Activated naive CD8-positive, alpha-beta T cell treated with anti-CD3 and anti-CD28 coated beads, Interleukin-2, amount 50 U/mL, for 24 hours (primary cell): Measurements from ENCODE around the gene HOXD11.

Experiments used
- ATAC-seq: fragments of 150-1000 bp; cut with Tn5 transposase; one replicate; pipeline ENCODE4 v1.10.0; 2021
- DNase-seq: peaks from one replicate; pipeline ENCODE4 v3.0.0; 2021
- H3K27ac Mint-ChIP-seq: one replicate; pipeline ENCODE4 v1.8.0; 2021; ENCODE audit warnings: mild to moderate bottlenecking, mixed read lengths
- H3K27me3 Mint-ChIP-seq: one replicate; pipeline ENCODE4 v1.8.0; 2021; ENCODE audit warnings: mixed read lengths
- H3K36me3 Mint-ChIP-seq: one replicate; pipeline ENCODE4 v1.8.0; 2021; ENCODE audit warnings: low read depth, mixed read lengths
- H3K4me1 Mint-ChIP-seq: one replicate; pipeline ENCODE4 v1.8.0; 2021; ENCODE audit warnings: mixed read lengths
- H3K4me3 Mint-ChIP-seq: one replicate; pipeline ENCODE4 v1.8.0; 2021; ENCODE audit warnings: mild to moderate bottlenecking, moderate library complexity, mixed read lengths
- H3K9me3 Mint-ChIP-seq: one replicate; pipeline ENCODE4 v1.8.0; 2021; ENCODE audit warnings: mixed read lengths

HOXD11 gene

GRCh38 chr2:176103742-176104315, 3.3 kb upstream of the HOXD11 start:
- ATAC-seq = no peak
- Mint-ChIP-seq H3K27ac (no peak overlapping the region), H3K27me3 (peaks cover 84% of the 10 kb centered on the region), H3K4me1 (peaks cover 15% of the 10 kb centered on the region), H3K9me3 (no peaks in the 10 kb centered on the region), H3K4me3 (no peak overlapping the region), H3K36me3 (no peaks in the 10 kb centered on the region)
- no peak for DNase-seq

GRCh38 chr2:176104316-176105077, 2.6 kb upstream of the HOXD11 start:
- H3K4me1 Mint-ChIP-seq = peaks cover 20% of the 10 kb centered on the region
- peaks cover 3% of the 10 kb centered on the region for H3K9me3 Mint-ChIP-seq
- DNase-seq = no peak
- H3K4me3 Mint-ChIP-seq = no peak overlapping the region
- H3K27me3 Mint-ChIP-seq = peaks cover 84% of the 10 kb centered on the region
- peak; percentile 60 for ATAC-seq
- H3K27ac Mint-ChIP-seq = no peak overlapping the region
- peaks cover 4% of the 10 kb centered on the region for H3K36me3 Mint-ChIP-seq

GRCh38 chr2:176105078-176105729, 1.9 kb upstream of the HOXD11 start:
- ATAC-seq (no peak), DNase-seq (no peak)
- Mint-ChIP-seq H3K36me3 (peaks cover 5% of the 10 kb centered on the region), H3K9me3 (peaks cover 4% of the 10 kb centered on the region), H3K27ac (no peak overlapping the region), H3K4me3 (no peak overlapping the region), H3K27me3 (peaks cover 86% of the 10 kb centered on the region), H3K4me1 (peaks cover 21% of the 10 kb centered on the region)

GRCh38 chr2:176105730-176106580, 1.1 kb upstream of the HOXD11 start:
- H3K4me3 Mint-ChIP-seq = peak overlapping the region; percentile 61
- H3K36me3 Mint-ChIP-seq = peaks cover 5% of the 10 kb centered on the region
- peaks cover 4% of the 10 kb centered on the region for H3K9me3 Mint-ChIP-seq
- H3K27me3 Mint-ChIP-seq = peaks cover 86% of the 10 kb centered on the region
- DNase-seq = no peak
- peak overlapping the region; percentile 8 for H3K27ac Mint-ChIP-seq
- H3K4me1 Mint-ChIP-seq = peaks cover 21% of the 10 kb centered on the region
- ATAC-seq = no peak

- Mint-ChIP-seq H3K4me1 (peaks cover 21% of the 10 kb centered on the region), H3K4me3 (no peak overlapping the region), H3K36me3 (peaks cover 7% of the 10 kb centered on the region), H3K9me3 (peaks cover 4% of the 10 kb centered on the region), H3K27me3 (peaks cover 86% of the 10 kb centered on the region), H3K27ac (no peak overlapping the region)
- no peak for ATAC-seq
- no peak for DNase-seq
Measured at GRCh38 chr2:176107731-176108181, 676 bp downstream of the HOXD11 start.

GRCh38 chr2:176109192-176109901, 2.3 kb downstream of the HOXD11 start:
- Mint-ChIP-seq H3K36me3 (peaks cover 7% of the 10 kb centered on the region), H3K27ac (no peak overlapping the region), H3K4me1 (peaks cover 19% of the 10 kb centered on the region), H3K4me3 (no peak overlapping the region), H3K27me3 (peaks cover 87% of the 10 kb centered on the region), H3K9me3 (peaks cover 11% of the 10 kb centered on the region)
- ATAC-seq (no peak), DNase-seq (no peak)

DNA sequence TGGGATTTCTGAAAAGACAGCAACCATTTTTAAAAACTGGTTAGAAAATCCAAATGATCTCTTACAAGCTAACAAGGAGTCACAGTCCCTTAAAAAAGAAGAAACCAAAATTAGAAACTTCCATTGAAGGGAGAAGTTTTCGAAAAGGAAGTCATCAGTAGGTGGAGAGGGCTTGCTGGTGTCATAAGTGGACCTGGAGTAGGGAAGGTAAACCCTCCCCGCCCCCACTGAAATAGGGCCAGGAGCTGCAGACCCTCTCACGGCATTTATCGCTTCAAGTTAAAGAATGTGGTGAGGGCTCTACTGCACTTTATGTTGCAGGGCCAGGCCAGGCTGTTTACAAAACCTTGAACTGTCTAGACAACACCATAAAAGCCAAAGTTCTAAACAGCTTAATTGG, 2.9 kb downstream of the HOXD11 start:
- no peak for ATAC-seq
- no peak for DNase-seq
- Mint-ChIP-seq H3K27ac (no peak overlapping the region), H3K36me3 (peaks cover 7% of the 10 kb centered on the region), H3K4me3 (no peak overlapping the region), H3K9me3 (peaks cover 11% of the 10 kb centered on the region), H3K4me1 (peaks cover 16% of the 10 kb centered on the region), H3K27me3 (peaks cover 87% of the 10 kb centered on the region)

DNA sequence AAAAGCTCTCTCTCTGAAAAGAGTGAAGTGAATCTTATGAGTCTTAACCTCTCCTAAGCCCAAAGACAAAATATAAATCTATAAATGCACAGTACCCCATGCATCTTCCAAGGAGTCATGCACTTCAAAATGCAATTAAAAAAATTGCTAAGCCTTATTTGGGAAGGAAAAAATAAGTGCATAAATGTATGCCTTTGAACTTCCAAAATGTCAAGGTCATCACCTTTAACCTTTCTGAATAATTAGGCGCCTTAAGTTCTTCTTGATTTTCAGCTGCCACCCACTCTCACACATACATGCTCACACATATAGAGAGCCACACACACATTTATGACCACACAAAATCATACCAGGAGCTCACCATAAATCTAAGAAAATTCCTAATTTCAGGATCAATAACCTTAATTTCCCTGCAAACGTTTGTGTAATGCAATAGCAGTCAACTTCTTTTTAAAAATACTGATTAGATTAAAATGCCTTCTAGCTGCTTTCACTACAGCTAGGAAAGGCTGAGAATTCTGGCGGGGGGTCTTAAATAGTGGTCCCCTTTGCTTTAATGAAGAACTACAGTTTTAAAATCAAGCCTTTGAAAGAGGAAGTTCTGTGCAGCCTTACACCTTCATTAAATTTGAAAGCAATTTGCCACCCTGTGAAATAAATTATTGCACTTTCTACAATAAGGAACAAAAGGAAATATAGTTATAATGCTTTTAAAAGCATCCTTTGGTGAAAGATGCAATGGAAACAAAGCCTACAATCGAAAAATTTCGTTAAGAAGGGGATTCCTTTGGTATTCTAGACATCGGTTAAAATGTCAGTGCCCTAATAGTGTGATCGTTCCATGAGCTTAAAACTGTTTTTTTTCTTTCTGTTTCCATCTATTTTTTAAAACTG, 3.6 kb downstream of the HOXD11 start:
- Mint-ChIP-seq H3K9me3 (peaks cover 13% of the 10 kb centered on the region), H3K27me3 (peaks cover 83% of the 10 kb centered on the region), H3K36me3 (peaks cover 7% of the 10 kb centered on the region), H3K27ac (no peak overlapping the region), H3K4me1 (peaks cover 15% of the 10 kb centered on the region), H3K4me3 (no peak overlapping the region)
- DNase-seq = no peak
- no peak for ATAC-seq

- Mint-ChIP-seq H3K4me3 (no peak overlapping the region), H3K27me3 (peaks cover 83% of the 10 kb centered on the region), H3K36me3 (peaks cover 9% of the 10 kb centered on the region), H3K27ac (peak overlapping the region; percentile 35), H3K4me1 (peaks cover 11% of the 10 kb centered on the region), H3K9me3 (peaks cover 15% of the 10 kb centered on the region)
- ATAC-seq (no peak), DNase-seq (no peak)
Measured at GRCh38 chr2:176111309-176111663, 4.2 kb downstream of the HOXD11 start.

DNA sequence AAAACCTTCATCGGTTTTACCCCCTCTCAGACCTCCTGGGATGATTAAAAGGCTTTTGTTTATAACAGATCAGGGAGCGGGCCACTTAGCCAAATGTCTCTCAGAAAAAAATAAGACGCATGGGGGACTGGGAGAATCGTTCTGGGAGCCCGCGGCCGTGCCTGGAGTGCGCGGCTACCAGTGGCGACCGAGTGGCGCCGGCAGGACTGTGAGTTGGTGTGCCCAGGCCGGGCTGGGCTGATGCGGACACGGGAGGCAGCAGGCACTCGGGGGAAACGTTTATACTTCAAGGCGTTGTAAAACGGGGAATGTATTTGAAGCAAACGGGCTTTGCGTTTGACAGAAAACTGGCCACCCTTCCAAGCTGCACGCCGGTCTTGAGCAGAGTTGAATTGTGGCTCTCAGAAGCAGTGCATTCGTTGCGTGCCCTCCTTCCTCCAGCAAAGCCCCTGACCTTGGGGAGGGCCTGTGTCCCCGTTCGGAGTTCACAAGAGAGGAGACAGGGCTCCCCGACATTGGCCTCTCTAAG, 4.8 kb downstream of the HOXD11 start:
- peaks cover 15% of the 10 kb centered on the region for H3K9me3 Mint-ChIP-seq
- no peak overlapping the region for H3K27ac Mint-ChIP-seq
- H3K4me3 Mint-ChIP-seq = no peak overlapping the region
- no peak for DNase-seq
- peaks cover 86% of the 10 kb centered on the region for H3K27me3 Mint-ChIP-seq
- no peak for ATAC-seq
- peaks cover 9% of the 10 kb centered on the region for H3K4me1 Mint-ChIP-seq
- peaks cover 9% of the 10 kb centered on the region for H3K36me3 Mint-ChIP-seq

GRCh38 chr2:176112375-176113302, 5.6 kb downstream of the HOXD11 start:
- DNase-seq (no peak), ATAC-seq (no peak)
- H3K9me3 Mint-ChIP-seq = peaks cover 15% of the 10 kb centered on the region
- no peak overlapping the region for H3K4me3 Mint-ChIP-seq
- H3K27ac Mint-ChIP-seq = no peak overlapping the region
- H3K27me3 Mint-ChIP-seq = peaks cover 87% of the 10 kb centered on the region
- H3K4me1 Mint-ChIP-seq = peaks cover 7% of the 10 kb centered on the region
- H3K36me3 Mint-ChIP-seq = peaks cover 9% of the 10 kb centered on the region
